ENCODE measurements around the gene SSR2.

DNA sequence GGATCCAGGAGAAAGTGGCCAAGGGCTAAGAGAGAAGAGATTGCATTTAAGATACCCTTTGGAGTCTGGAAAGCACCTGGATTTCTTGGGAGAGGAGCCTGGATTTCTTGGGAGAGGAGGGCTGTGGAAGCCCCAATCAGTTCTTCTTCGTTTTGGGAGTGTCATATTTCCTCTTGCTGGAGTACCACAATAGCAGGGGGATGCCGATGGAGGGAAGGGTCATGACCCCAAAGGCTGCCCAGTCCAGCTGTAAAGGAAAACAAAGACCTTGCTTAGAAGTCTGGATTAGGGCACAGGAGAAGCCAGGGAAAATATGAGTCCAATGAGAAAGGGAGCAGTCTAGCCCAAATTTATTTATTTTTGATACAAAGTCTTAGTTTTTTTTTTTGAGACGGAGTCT lies 11.3 kb downstream of the SSR2 start:
- TF ChIP-seq, protein P1, sequence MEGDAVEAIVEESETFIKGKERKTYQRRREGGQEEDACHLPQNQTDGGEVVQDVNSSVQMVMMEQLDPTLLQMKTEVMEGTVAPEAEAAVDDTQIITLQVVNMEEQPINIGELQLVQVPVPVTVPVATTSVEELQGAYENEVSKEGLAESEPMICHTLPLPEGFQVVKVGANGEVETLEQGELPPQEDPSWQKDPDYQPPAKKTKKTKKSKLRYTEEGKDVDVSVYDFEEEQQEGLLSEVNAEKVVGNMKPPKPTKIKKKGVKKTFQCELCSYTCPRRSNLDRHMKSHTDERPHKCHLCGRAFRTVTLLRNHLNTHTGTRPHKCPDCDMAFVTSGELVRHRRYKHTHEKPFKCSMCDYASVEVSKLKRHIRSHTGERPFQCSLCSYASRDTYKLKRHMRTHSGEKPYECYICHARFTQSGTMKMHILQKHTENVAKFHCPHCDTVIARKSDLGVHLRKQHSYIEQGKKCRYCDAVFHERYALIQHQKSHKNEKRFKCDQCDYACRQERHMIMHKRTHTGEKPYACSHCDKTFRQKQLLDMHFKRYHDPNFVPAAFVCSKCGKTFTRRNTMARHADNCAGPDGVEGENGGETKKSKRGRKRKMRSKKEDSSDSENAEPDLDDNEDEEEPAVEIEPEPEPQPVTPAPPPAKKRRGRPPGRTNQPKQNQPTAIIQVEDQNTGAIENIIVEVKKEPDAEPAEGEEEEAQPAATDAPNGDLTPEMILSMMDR (IDR thresholded peaks at IDR 0.05): no peak
- TF ChIP-seq POLR2A (IDR thresholded peaks at IDR 0.05): no peak
